PFSK-1 (cell line): ENCODE data around the gene POP7.

Source experiments
- FOXP2 ChIP-seq: optimal IDR thresholded peaks from 2 replicates; pipeline ENCODE3; 2011; ENCODE audit warnings: borderline replicate concordance, control low read depth, inconsistent platforms; ENCODE audit not compliant: insufficient read depth; ENCODE audit errors: extremely low read length, extremely low read depth
- POLR2AphosphoS5 ChIP-seq: IDR thresholded peaks from 2 replicates; pipeline ENCODE4 v1.6.1; 2012; ENCODE audit warnings: low read depth, mild to moderate bottlenecking, control low read depth, low read length, moderate library complexity
- REST ChIP-seq, 2 experiments: IDR thresholded peaks; 2 replicates each; pipeline versions ENCODE4 v1.6.1 to v1.8.0; 2011 to 2012; ENCODE audit warnings: low read depth in 2 of 2, low read length in 2 of 2, control low read depth in 1 of 2, inconsistent platforms in 1 of 2, mild to moderate bottlenecking in 1 of 2, moderate library complexity in 1 of 2; ENCODE audit not compliant: insufficient read depth in 1 of 2
- SIN3A ChIP-seq: IDR thresholded peaks from 2 replicates; pipeline ENCODE4 v1.6.1; 2012; ENCODE audit warnings: mild to moderate bottlenecking, low read length, moderate library complexity, borderline replicate concordance; ENCODE audit not compliant: insufficient read depth
- TAF1 ChIP-seq: IDR thresholded peaks from 2 replicates; pipeline ENCODE4 v1.6.1; 2012; ENCODE audit warnings: low read length, control low read depth, borderline replicate concordance; ENCODE audit not compliant: insufficient read depth

Gene POP7

GRCh38 chr7:100710452-100710851, 4.5 kb downstream of the POP7 start:
- TF ChIP-seq TAF1 (no peak), POLR2AphosphoS5 (no peak), REST (IDR thresholded peaks at IDR 0.05; ENCODE audit: insufficient read depth in 1 of 2, low read depth in 2 of 2, low read length in 2 of 2) (no peak), SIN3A (no peak), FOXP2 (no peak)

GRCh38 chr7:100711369-100711768, 5.4 kb downstream of the POP7 start:
- TF ChIP-seq TAF1: no peak
- no peak for TF ChIP-seq POLR2AphosphoS5
- TF ChIP-seq SIN3A: no peak
- no peak for TF ChIP-seq FOXP2
- TF ChIP-seq REST (IDR thresholded peaks at IDR 0.05; ENCODE audit: insufficient read depth in 1 of 2, low read depth in 2 of 2, low read length in 2 of 2): no peak

GRCh38 chr7:100714725-100715124, 8.8 kb downstream of the POP7 start:
- TF ChIP-seq FOXP2 (no peak), TAF1 (no peak), SIN3A (no peak), REST (IDR thresholded peaks at IDR 0.05; ENCODE audit: insufficient read depth in 1 of 2, low read depth in 2 of 2, low read length in 2 of 2) (no peak), POLR2AphosphoS5 (no peak)

GRCh38 chr7:100719523-100720278, 13.8 kb downstream of the POP7 start:
- TF ChIP-seq TAF1: no peak
- TF ChIP-seq SIN3A: no peak
- TF ChIP-seq POLR2AphosphoS5: no peak
- TF ChIP-seq REST (IDR thresholded peaks at IDR 0.05; ENCODE audit: insufficient read depth in 1 of 2, low read depth in 2 of 2, low read length in 2 of 2): no peak
- no peak for TF ChIP-seq FOXP2

- no peak for TF ChIP-seq FOXP2
- TF ChIP-seq REST (IDR thresholded peaks at IDR 0.05; ENCODE audit: insufficient read depth in 1 of 2, low read depth in 2 of 2, low read length in 2 of 2): no peak
- no peak for TF ChIP-seq TAF1
- TF ChIP-seq POLR2AphosphoS5: no peak
- TF ChIP-seq SIN3A: no peak
Observed at GRCh38 chr7:100720279-100720670, 14.4 kb downstream of the POP7 start, which contains the start of gene EPO. Gene EPO (plus strand): TSS chr7:100720468. CDS start chr7:100720981, 513 bp downstream.
